ENCODE data around the gene ARL16. TPM values are rescaled to one million over a fixed set of nuclear protein-coding genes. Genes with fewer than 3 reads are reported as not detected.

ARL16 gene
- total RNA-seq, 1 experiment from 2014 or later = 41.7 TPM

DNA sequence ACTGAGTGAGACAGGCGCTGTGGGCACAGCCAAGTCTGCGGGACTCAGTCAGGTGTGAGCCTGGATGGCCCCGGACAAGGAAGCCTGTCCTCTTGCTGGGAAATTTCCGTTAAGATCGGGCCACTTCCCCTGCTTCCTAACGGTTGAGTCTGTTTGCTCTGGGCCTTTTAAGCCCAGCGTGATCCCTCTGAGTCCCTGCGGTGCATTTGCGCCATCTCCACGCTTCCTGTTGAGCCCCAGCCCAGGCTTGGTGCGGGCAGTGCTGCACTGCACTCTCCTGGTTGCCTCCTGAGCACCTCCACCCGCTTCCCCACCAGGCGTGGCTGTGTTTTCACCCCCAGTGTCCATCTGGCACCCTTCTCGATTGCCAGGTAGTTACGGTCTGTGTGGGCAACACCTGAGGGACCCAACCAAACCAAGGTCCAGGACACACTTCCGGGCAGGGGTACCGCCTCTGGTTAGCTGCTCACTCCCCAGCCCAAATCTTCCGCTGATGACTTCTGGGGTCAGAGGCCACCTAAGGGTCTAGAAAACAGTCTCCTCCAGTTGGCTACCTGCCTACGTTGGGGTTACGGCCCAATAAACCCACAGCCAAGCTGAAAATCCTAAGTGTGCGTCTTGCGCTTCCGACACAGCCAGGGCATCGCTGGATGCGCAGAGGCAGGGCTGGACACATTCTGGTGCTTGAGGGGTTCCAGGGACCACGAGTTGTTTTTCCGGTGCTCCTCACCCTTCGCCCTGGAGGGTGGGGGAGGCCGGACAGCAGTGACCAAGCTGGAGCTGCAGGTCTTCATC is 27.1 kb upstream of the ARL16 start:
- Histone ChIP-seq H3K4me1 (replicated peaks; ENCODE audit: insufficient read depth) (peaks cover 24% of the 10 kb centered on the region), H3K9me2 (ENCODE audit: insufficient read depth) (no peaks in the 10 kb centered on the region), H3K27ac (peak overlapping the region; percentile 50), H2AFZ (no peak overlapping the region), H3K79me2 (ENCODE audit: low read depth) (peaks cover 27% of the 10 kb centered on the region), H4K20me1 (ENCODE audit: insufficient read depth) (0 out of 2 replicates have a peak, but pooled peaks cover 3% of the 10 kb centered on the region), H3F3A (ENCODE audit: insufficient read depth, low read depth) (peaks cover 26% of the 10 kb centered on the region; the same call in 1 of the 2 replicates), H3K36me3 (ENCODE audit: low read depth) (no peaks in the 10 kb centered on the region), H3K27me3 (ENCODE audit: insufficient read depth, low read depth) (no peaks in the 10 kb centered on the region), H3K4me2 (peak overlapping the region; percentile 77), H3K9me3 (ENCODE audit: insufficient read depth, low read depth) (no peaks in the 10 kb centered on the region), H3K4me3 (peak overlapping the region; percentile 46; the same call in 1 of the 2 replicates)
- TF ChIP-seq EZH2 (IDR thresholded peaks at IDR 0.05; ENCODE audit: low read depth) (no peak), CTCF (conservative IDR thresholded peaks at IDR 0.05) (no peak)
- intact Hi-C loops (cut with micrococcal nuclease; ENCODE audit: unreplicated experiment) = loop anchor here (5.0 kb wide), 1 partner anchor 73 kb away; the partner anchor contains the start of genes NPLOC4 and TSPAN10
- ChIA-PET POLR2A (ENCODE audit: unreplicated experiment) (interaction anchor here (0.5 kb wide), 1 partner anchor 85 kb away, joined by 8 read pairs; no protein-coding TSS in a partner anchor), CTCF (no interaction called here)
- no TSS peak for BruUV-seq (replicated peaks)
- no peak for DNase-seq

DNA sequence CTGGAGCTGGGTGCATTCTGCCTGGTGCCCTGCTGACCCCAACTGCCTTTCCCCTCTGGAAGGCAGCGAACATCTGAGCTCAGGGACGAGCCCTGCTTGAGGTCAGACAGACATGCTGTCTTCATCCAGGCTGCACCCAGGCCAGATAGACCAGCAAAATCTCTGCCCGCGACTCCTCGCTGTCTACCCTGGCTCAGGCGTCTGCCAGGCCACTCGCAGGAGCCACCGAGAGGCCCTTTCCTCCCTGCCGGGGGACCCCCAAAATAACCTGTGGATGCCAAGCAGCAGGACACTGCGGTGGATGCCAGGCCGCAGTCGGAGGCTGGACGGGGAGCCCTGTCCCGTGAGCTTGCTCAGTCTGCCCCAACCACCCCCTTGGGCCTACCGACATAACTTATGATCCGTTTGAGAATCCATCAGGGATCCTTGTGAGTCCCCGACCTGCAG is 25.2 kb upstream of the ARL16 start:
- no peak overlapping the region for H3K4me2 ChIP-seq

More for the DNA sequence above, 25.2 kb upstream of the ARL16 start:
- DNase-seq = no peak
- ChIA-PET CTCF (no interaction called here), POLR2A (ENCODE audit: unreplicated experiment) (interaction anchor here (0.5 kb wide), 1 partner anchor 9 kb away, joined by 4 read pairs; no protein-coding TSS in a partner anchor)
- intact Hi-C loops (cut with micrococcal nuclease; ENCODE audit: unreplicated experiment) = no loop called here
- Histone ChIP-seq H3K9me2 (ENCODE audit: insufficient read depth) (no peaks in the 10 kb centered on the region), H3K79me2 (ENCODE audit: low read depth) (peaks cover 29% of the 10 kb centered on the region), H3F3A (ENCODE audit: insufficient read depth, low read depth) (peaks cover 34% of the 10 kb centered on the region; the same call in 1 of the 2 replicates), H3K9me3 (ENCODE audit: insufficient read depth, low read depth) (no peaks in the 10 kb centered on the region), H4K20me1 (ENCODE audit: insufficient read depth) (no peaks in the 10 kb centered on the region), H3K4me1 (replicated peaks; ENCODE audit: insufficient read depth) (peaks cover 16% of the 10 kb centered on the region), H3K27ac (no peak overlapping the region), H3K36me3 (ENCODE audit: low read depth) (no peaks in the 10 kb centered on the region), H3K27me3 (ENCODE audit: insufficient read depth, low read depth) (no peaks in the 10 kb centered on the region), H2AFZ (no peak overlapping the region), H3K4me3 (no peak overlapping the region)
- no TSS peak for BruUV-seq (replicated peaks)
- TF ChIP-seq CTCF (conservative IDR thresholded peaks at IDR 0.05) (no peak), EZH2 (IDR thresholded peaks at IDR 0.05; ENCODE audit: low read depth) (no peak)
